HCT116 (cell line): ENCODE data around the gene PPFIA2. TPM values are rescaled to one million over a fixed set of nuclear protein-coding genes. Genes with fewer than 3 reads are reported as not detected.

ENCODE experiments used
- ATAC-seq: fragments of 200-7000 bp; cut with Tn5 transposase; 2 replicates; pipeline ENCODE4 v1.9.1; 2020; ENCODE audit warnings: mild to moderate bottlenecking, moderate library complexity
- BruUV-seq: library from RNA; stranded (reverse); fragments of 400-500 nt; replicated peaks from 2 replicates; lab custom pipeline; 2021; lab: Mats Ljungman, UMichigan
- CTCF ChIA-PET: fragments of 300-600 bp; sonication (Branson Sonifier 250); formaldehyde crosslinking; loops from one replicate; lab custom pipeline; 2021; ENCODE audit warnings: antibody characterized with exemption; lab: Charles Lee
- POLR2A ChIA-PET: fragments of 300-600, 350-600 bp; sonication (Branson Sonifier 250); formaldehyde crosslinking; loops from one replicate; lab custom pipeline; 2021; ENCODE audit warnings: antibody characterized with exemption; lab: Charles Lee
- RAD21 ChIA-PET, 2 experiments: fragments of 300-600 bp; sonication (Branson Sonifier 250); formaldehyde crosslinking; loops; one replicate each; lab custom pipeline; 2023; ENCODE audit warnings: low total read pairs in 2 of 2; ENCODE audit not compliant: uncharacterized antibody in 2 of 2, unreplicated experiment in 2 of 2, low non-redundant PET in 1 of 2; lab: Charles Lee
- DNase-seq: peaks from one replicate; pipeline ENCODE4 v3.0.0-alpha.2; 2010; ENCODE audit warnings: low read depth, low spot score
- H2AFZ ChIP-seq: fragments of 200-600 bp; shearing (Covaris generic), sonication (generic); 2 replicates; pipeline ENCODE4 v1.6.1; 2017; ENCODE audit warnings: low read depth, mixed run types, mixed read lengths, antibody characterized with exemption, low read length; ENCODE audit not compliant: poor library complexity, severe bottlenecking
- H3K27ac ChIP-seq: 2 replicates; pipeline ENCODE4 v1.5.1; 2012; ENCODE audit warnings: low read depth, low read length
- H3K27me3 ChIP-seq: fragments of 200-600 bp; sonication (generic); 2 replicates; pipeline ENCODE4 v1.6.1; 2016; ENCODE audit warnings: mixed run types, low read length, mixed read lengths; ENCODE audit not compliant: insufficient read depth
- H3K36me3 ChIP-seq, 2 experiments: fragments of 200-500 bp in 1 of 2; fragments of 200-600 bp in 1 of 2; sonication (Bioruptor generic) in 1 of 2; sonication (generic) in 1 of 2; 2 replicates each; pipeline versions ENCODE4 v1.5.1 to v1.6.1; 2014 to 2016; ENCODE audit warnings: low read length in 2 of 2, inconsistent platforms in 1 of 2, mixed read lengths in 1 of 2, mixed run types in 1 of 2; ENCODE audit not compliant: insufficient read depth in 2 of 2, control insufficient read depth in 1 of 2
- H3K4me1 ChIP-seq, 2 experiments: fragments of 200-600 bp in 1 of 2; sonication (generic) in 1 of 2; 2 replicates each; pipeline versions ENCODE4 v1.5.1 to v1.6.1; 2012 to 2017; ENCODE audit warnings: low read length in 2 of 2, inconsistent platforms in 1 of 2, mild to moderate bottlenecking in 1 of 2, mixed read lengths in 1 of 2, mixed run types in 1 of 2, moderate library complexity in 1 of 2; ENCODE audit not compliant: insufficient read depth in 2 of 2, control insufficient read depth in 1 of 2
- H3K4me2 ChIP-seq: fragments of 200-600 bp; sonication (generic); 2 replicates; pipeline ENCODE4 v1.6.1; 2017; ENCODE audit warnings: mixed run types, low read length, mixed read lengths
- H3K4me3 ChIP-seq, 2 experiments: fragments of 200-600 bp in 1 of 2; sonication (generic) in 1 of 2; replicated peaks in 1 of 2; 2 replicates each; pipeline ENCODE4 v1.5.1; 2011 to 2016; ENCODE audit warnings: low read length in 2 of 2, control low read depth in 1 of 2, low read depth in 1 of 2, mild to moderate bottlenecking in 1 of 2, mixed read lengths in 1 of 2, mixed run types in 1 of 2
- H3K79me2 ChIP-seq: fragments of 200-600 bp; sonication (generic); 2 replicates; pipeline ENCODE4 v1.6.1; 2017; ENCODE audit warnings: mild to moderate bottlenecking, mixed run types, low read length, moderate library complexity, mixed read lengths; ENCODE audit not compliant: insufficient read depth
- H3K9ac ChIP-seq: fragments of 200-600 bp; sonication (generic); 2 replicates; pipeline ENCODE4 v1.6.1; 2016; ENCODE audit warnings: low read length, mixed read lengths
- H3K9me2 ChIP-seq: fragments of 200-600 bp; sonication (generic), shearing (Covaris generic); 2 replicates; pipeline ENCODE4 v1.6.1; 2017; ENCODE audit warnings: mixed run types, mild to moderate bottlenecking, moderate library complexity; ENCODE audit not compliant: insufficient read depth
- H3K9me3 ChIP-seq, 2 experiments: fragments of 200-500 bp in 1 of 2; fragments of 200-600 bp in 1 of 2; sonication (Bioruptor generic) in 1 of 2; sonication (generic) in 1 of 2; 2 replicates each; pipeline ENCODE4 v1.6.1; 2014 to 2017; ENCODE audit warnings: low read length in 2 of 2, mixed read lengths in 2 of 2, inconsistent platforms in 1 of 2, low read depth in 1 of 2, mild to moderate bottlenecking in 1 of 2, mixed run types in 1 of 2, moderate library complexity in 1 of 2; ENCODE audit not compliant: control insufficient read depth in 1 of 2, insufficient read depth in 1 of 2
- H4K20me1 ChIP-seq: fragments of 200-600 bp; sonication (generic), shearing (Covaris generic); 2 replicates; pipeline ENCODE4 v1.6.1; 2017; ENCODE audit warnings: mixed run types, mild to moderate bottlenecking, moderate library complexity; ENCODE audit not compliant: insufficient read depth
- CBX3 ChIP-seq: IDR thresholded peaks from 2 replicates; pipeline ENCODE4 v1.6.1; 2012; ENCODE audit warnings: low read depth
- EGR1 ChIP-seq: IDR thresholded peaks from 2 replicates; pipeline ENCODE4 v1.6.1; 2012; ENCODE audit warnings: low read depth
- EZH2phosphoT487 ChIP-seq: fragments of 200-600 bp; IDR thresholded peaks from 2 replicates; pipeline ENCODE4 v1.6.1; 2018; ENCODE audit warnings: antibody characterized with exemption, borderline replicate concordance
- RAD21 ChIP-seq: IDR thresholded peaks from 2 replicates; pipeline ENCODE4 v1.6.1; 2012; ENCODE audit warnings: low read depth, mild to moderate bottlenecking
- SP1 ChIP-seq: IDR thresholded peaks from 2 replicates; pipeline ENCODE4 v1.6.1; 2012; ENCODE audit warnings: low read depth
- ZBTB33 ChIP-seq: IDR thresholded peaks from 2 replicates; pipeline ENCODE4 v1.6.1; 2011; ENCODE audit warnings: mild to moderate bottlenecking, low read length, moderate library complexity; ENCODE audit not compliant: insufficient replicate concordance; ENCODE audit errors: extremely low read depth
- intact Hi-C: fragments of 100-400 bp; cut with micrococcal nuclease; formaldehyde crosslinking; loops from 2 replicates; pipeline ENCODE4 v1.10.0; 2022
- total RNA-seq: library from RNA; stranded (reverse); gene quantifications from one replicate; pipeline ENCODE4 v1.2.1, GENCODE V29; 2021; ENCODE audit not compliant: unreplicated experiment

PPFIA2 gene
- total RNA-seq, 1 experiment from 2014 or later, result not detected

GRCh38 chr12:81617915-81618314 lies 141.2 kb downstream of the PPFIA2 start (continued):
- no peak for TF ChIP-seq ZBTB33
- no peak for TF ChIP-seq SP1
- TF ChIP-seq CBX3, result no peak
- TF ChIP-seq, all 23 proteins: peak for 0

- intact Hi-C loops, result no loop called here
- Histone ChIP-seq H3K9me3 (no peaks in the 10 kb centered on the region), H3K4me2 (no peak overlapping the region), H3K9me2 (no peaks in the 10 kb centered on the region), H3K4me3 (no peak overlapping the region), H3K79me2 (no peaks in the 10 kb centered on the region), H3K27me3 (no peaks in the 10 kb centered on the region), H3K4me1 (no peaks in the 10 kb centered on the region), H3K36me3 (no peaks in the 10 kb centered on the region), H4K20me1 (no peaks in the 10 kb centered on the region), H3K27ac (no peak overlapping the region), H2AFZ (no peak overlapping the region), H3K9ac (no peak overlapping the region)
- BruUV-seq, result no TSS peak
- POLR2A ChIA-PET, result no interaction called here
- RAD21 ChIA-PET, result no interaction called here
- no peak for DNase-seq
- ATAC-seq, result no peak
- TF ChIP-seq EZH2phosphoT487, result no peak
- TF ChIP-seq RAD21, result no peak
- TF ChIP-seq EGR1, result no peak
- CTCF ChIA-PET, result no interaction called here
Measured at GRCh38 chr12:81615026-81615588, 144.0 kb downstream of the PPFIA2 start.
